A673 (cell line): ENCODE measurements around the gene ACTL8.

Experiments used
- EZH2 ChIP-seq: fragments of 200-600 bp; sonication (generic); IDR thresholded peaks from 2 replicates; pipeline ENCODE4 v1.6.1; 2017; ENCODE audit warnings: borderline replicate concordance, low read depth, mild to moderate bottlenecking, mixed read lengths, antibody characterized with exemption, low read length; ENCODE audit not compliant: poor library complexity, severe bottlenecking
- TF ChIP-seq, protein P1 (sequence below): fragments of 300-800, 200-600 bp; sonication (generic); conservative IDR thresholded peaks from 2 replicates; pipeline ENCODE4 v1.5.1; 2017; ENCODE audit warnings: low read depth, mild to moderate bottlenecking, antibody characterized with exemption, low read length, moderate library complexity, mixed read lengths

DNA sequence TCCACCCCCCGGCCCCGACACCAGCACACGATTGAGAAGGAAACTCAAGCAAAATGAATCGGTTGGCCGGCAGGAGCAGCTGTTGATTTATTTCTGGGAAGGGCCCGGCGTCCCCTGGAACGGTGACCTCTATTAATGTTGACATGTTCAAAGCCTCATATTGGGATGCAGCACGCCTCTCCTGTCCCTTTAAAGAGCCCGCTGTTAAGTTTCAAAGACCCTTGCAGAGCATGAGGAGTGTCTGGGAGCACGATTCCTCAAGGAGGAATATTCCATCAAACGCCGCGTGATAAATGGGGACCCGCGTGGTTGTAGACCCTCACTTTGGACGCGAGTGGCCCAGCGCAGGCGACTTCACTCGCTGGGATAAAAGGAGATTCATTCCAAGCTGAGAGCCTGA, 21.5 kb upstream of the ACTL8 start:
- TF ChIP-seq, protein P1, sequence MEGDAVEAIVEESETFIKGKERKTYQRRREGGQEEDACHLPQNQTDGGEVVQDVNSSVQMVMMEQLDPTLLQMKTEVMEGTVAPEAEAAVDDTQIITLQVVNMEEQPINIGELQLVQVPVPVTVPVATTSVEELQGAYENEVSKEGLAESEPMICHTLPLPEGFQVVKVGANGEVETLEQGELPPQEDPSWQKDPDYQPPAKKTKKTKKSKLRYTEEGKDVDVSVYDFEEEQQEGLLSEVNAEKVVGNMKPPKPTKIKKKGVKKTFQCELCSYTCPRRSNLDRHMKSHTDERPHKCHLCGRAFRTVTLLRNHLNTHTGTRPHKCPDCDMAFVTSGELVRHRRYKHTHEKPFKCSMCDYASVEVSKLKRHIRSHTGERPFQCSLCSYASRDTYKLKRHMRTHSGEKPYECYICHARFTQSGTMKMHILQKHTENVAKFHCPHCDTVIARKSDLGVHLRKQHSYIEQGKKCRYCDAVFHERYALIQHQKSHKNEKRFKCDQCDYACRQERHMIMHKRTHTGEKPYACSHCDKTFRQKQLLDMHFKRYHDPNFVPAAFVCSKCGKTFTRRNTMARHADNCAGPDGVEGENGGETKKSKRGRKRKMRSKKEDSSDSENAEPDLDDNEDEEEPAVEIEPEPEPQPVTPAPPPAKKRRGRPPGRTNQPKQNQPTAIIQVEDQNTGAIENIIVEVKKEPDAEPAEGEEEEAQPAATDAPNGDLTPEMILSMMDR: no peak
- TF ChIP-seq EZH2: no peak
